Activated CD8-positive, alpha-beta memory T cell treated with anti-CD3 and anti-CD28 coated beads, Interleukin-2, amount 50 U/mL, for 1 hour (primary cell): Measurements from ENCODE around the gene EMC8.
"Not testable (repeated sequence)": the region's sequence is repeated elsewhere in the genome, so short reads cannot be mapped to it uniquely, and the experiment has no call there.

Source experiments
- DNase-seq: peaks from one replicate; pipeline ENCODE4 v3.0.0-alpha.2; 2020; ENCODE audit errors: extremely low read depth

Gene EMC8

DNA sequence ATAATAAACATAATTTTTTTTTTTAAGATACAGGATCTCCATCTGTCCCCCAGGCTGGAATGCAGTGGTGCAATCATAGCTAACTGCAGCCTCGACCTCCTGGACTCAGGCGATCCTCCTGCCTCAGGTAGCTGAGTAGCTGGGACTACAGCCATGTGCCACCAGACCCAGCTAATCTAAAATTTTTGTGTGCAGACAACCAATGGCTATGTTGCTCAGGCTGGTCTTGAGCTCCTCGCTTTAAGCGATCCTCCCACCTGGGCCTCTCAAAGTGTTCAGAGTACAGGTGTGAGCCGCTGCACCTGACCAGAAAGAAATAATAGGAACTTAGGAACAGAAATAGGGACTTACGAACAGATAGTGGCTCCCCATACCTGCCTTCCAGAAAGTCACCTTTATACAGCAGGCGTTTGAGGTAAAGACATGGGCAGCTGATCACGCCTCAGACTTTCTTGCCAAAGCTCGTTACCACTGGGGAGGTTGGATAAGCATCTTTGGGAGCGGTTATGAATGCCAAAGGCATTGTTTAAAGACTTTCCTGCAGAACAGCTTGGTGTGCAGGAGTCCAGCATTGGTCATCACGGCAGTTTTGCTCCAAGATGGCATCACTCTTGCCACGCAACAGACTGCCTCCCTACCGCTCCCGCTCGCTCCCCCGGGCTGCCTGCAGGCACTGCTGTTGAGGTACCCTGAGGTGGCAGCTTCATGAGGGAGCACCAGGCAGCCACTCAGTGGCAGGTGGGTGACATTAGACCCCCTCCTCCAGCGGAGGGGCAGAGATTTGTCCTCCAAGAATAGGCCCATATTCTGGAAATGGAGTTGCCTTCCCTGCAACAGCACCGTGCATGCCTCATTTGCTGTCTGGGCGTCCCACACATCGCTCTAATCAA, 13.7 kb upstream of the EMC8 start:
- DNase-seq, result no peak

DNA sequence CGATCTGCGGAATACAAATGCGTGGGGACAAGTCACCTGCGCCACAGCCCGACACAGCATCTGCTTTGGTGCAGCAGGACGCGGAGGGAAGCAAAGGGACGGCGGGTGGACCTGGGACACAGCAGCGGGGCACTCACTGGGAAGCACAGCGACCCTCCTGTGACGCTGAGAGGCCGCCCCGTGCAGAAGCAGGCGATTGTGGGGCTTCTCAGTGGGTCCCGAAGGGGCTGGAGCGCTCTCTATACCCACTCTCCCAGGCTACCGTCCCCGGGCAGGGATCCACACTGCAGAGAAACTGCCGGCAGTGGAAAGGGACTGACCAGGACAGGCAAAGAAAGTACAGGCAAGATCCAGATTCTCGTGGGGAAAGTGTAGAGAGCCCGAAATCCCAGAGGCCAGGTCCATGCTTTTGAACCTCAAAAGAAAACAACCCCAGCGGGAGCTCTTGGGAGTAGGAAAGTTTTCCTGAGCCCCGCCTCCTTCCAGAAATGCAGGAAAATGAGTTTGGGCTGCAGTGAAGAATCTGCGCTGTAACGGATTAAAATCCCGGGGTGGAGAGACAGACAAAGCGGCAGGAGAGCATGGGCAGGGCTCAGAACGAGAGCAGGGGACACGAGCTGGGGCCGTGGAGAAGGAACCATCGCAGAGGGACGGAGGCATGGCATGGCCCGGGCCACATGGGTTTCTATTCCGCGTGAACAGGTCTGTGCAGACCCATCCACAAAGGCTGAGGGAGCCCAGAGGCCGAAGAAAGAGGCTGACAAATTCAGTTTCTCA, 12.9 kb upstream of the EMC8 start:
- no peak for DNase-seq

DNA sequence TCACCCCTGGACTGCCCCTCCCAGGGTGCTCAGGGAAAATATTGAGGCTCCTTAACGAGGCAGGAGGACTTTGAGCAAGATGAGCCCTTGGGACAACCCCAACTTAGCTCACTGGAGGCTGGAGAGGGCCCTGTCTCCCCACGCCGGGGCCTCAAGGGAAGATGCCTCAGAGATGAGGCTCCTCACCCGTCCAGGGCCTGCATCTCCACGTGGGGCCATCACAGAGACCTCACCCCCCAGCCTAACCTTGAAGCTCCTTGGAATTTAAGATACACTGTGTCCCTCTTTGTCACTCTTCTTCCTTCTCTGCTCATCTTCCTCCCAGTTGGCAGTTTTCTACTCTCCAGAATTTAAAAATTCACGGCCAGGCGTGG, 11.4 kb upstream of the EMC8 start:
- DNase-seq, result no peak

DNA sequence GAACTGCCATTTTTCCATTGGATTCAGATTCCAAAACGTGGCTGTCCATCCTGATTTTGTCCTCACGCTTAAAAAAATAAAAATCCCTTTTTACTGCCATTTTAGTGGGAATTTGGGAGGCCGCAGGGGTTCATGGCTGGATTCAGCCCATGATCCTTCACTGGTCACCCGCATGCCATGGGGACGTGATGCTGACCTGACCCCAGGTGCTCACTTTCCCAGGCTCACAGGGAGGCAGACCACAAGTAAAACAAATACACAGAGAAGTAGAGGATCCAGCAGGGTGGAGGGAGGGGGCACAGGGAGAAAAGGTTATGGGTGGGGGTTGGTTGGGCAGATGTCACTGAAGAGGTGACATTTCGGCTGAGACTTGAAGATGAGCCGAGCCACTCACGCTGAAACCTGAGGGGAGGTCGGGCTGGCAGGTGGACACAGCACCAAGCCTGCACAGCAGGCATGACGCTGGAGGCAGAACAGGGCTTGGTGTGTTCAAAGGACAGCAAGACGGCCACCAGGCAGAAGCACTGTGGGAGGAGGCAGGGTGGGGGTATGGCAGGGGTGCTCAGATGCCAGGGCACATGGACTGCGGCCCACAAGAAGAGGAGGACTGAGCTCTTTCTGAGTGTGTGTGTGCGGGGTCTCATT, 10.9 kb upstream of the EMC8 start:
- DNase-seq, result no peak

DNA sequence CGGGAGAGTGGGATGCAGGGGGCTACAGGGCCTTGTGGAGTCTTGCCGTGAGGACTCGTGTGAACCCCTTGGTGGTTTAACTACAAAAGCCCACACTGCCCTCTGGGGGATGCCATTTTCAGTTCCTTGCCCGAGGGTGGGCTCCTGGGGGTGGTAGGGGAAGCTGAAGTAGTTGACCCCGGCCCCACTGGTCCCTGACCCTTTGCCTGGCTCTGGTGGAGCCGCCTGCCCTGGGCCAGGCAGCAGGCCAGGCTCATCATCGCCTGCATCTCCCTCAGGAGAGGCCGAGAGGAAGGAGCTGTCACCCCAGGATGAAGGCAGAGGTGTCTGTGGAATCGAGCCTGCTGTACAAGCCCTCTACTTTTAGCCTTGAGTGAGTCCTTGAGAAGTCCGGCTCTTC, 10.3 kb upstream of the EMC8 start:
- no peak for DNase-seq

DNA sequence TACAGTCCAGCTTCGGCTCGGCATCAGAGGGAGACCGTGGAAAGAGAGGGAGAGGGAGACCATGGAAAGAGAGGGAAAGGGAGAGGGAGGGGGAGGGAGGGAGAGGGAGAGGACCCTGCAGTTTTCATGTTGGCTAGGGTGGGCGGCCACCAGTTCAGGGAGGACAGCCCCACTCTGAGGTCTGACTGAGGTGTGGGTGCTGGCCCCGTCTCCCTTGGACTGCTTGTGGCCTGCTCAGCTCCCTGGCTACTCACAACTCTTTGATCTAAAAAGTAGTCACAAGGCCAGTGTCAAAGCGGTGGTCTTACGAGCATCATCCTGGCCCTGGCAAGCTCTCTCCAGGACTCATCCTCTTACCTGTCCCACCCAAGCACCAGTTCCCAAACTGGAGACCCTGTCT, 9.6 kb upstream of the EMC8 start:
- no peak for DNase-seq

DNA sequence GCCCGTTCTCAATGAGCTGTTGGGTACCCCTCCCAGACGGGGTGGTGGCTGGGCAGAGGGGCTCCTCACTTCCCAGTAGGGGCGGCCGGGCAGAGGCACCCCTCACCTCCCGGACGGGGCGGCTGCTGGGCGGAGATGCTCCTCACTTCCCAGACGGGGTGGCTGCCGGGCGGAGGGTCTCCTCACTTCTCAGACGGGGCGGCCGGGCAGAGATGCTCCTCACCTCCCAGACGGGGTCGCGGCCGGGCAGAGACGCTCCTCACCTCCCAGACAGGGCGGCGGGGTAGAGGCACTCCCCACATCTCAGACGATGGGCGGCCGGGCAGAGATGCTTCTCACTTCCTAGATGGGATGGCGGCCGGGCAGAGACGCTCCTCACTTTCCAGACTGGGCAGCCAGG, 8.8 kb upstream of the EMC8 start:
- DNase-seq, result not testable (repeated sequence)

DNA sequence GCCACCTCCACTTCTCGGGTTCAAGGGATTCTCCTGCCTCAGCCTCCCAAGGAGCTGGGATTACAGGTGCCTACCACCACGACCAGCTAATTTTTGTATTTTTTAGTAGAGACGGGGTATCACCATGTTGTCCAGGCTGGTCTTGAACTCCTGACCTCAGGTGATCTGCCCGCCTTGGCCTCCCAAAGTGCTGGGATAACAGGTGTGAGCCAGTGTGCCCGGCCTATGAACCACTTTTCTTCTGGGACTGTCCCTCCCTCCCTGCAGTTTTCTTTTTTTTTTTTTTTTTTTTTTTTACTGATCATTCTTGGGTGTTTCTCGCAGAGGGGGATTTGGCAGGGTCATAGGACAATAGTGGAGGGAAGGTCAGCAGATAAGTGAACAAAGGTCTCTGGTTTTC, 8.0 kb upstream of the EMC8 start:
- DNase-seq, result not testable (repeated sequence)

DNA sequence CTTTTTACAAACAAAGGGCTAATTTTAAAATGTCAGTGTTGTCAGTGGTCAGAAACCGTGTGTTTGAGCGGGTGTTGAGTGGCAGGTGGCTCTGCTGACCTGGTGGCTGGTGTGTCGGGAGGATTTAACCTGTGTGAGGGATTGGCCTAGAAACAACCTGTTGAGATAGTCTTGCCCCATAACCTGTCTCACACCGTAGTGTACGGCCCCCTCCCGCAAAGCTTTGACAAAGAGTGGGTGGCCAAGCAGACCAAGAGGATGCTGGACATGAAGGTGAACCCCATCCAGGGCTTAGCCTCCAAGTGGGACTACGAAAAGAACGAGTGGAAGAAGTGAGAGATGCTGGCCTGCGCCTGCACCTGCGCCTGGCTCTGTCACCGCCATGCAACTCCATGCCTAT, 7.2 kb upstream of the EMC8 start:
- DNase-seq, result no peak

DNA sequence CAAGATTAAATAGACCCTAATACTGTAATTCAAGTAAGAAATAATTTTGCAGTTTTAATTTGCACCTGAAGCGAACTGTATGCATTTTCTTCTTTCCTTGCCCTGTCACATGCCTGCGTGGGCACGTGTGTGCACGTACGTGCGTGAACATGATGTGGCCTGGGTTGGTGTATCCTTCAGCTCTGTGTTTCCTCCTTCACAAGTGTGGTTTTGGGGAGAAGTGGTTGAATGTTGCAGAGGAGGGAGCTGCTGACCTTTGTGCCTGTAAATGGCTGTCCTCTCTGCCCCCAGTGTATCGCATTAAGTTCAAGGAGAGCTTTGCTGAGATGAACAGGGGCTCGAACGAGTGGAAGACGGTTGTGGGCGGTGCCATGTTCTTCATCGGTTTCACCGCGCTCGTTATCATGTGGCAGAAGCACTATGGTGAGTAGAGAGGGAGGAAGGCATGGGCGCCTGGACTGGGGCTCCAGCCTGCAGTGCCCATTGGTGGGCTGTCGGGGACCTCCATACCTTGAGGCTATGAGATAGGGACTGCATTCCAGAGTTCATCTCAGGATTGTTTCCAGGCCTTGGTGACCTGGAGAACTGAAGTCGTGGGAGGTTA, 6.2 kb upstream of the EMC8 start:
- no peak for DNase-seq

DNA sequence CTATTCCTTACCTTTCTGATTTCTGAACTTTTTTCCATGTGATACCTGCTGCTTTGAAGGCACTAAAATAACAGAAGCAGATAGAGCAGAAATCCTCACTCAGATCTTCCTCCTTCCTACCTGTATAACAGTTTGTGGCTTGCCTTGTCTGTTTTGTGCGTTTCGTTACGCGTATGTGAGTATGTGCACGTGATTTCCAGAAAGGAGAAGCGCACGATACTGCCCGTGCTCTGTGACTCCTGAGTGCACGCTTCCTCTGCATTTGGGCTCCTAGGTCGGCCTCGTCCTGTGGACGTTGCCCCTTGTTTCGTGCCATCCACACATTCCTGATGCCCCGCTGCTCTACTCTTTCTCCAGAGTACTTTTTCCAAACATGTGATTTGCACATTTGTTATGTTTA, 4.2 kb upstream of the EMC8 start:
- DNase-seq, result no peak

DNA sequence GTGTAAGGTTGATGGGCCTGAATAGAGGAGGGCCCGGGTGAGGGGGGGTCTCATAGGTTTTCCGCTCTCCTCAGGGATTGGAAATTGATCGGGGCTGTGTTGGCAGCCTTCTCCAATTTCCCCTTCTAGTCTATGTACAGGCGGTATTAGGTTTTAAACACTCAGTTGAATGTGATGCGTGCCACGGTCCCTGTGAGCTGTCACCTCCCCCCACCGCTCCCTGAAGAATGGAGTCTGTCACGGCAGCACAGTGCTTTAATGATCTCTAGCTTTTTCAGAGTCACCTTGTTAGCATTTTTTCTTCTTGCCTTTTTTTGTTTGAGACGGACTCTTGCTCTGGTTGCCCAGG, 951 bp upstream of the EMC8 start:
- DNase-seq, result no peak

DNA sequence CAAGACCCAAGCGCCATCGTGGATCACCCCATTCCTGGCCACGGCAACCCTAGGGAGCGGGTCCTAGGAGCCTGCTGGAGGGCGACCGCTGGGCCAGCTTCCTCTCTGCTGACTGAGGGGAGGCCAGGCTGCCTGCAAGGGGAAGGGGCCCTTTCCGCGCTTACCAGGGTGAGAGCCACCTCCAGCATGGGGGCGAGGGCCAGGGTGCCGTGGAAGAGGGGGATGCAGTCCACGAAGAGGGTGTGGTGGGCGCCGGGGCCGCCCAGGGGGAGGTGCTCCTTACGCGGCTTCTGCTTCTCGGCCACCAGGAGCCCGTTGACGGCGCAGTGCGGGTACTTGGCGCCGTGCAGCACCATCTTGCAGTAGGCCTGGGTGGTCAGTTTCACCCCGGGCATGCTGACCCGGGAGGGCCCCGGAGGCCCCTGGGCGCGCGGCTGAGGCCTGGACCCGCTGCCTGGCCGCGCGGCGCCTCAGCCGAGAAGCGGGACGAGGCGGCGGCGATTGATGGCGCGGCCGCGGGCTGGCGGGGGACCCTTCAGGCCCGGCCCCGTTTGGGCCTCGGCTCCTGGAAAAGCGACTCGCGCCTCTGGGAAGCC, 345 bp downstream of the EMC8 start:
- no peak for DNase-seq

DNA sequence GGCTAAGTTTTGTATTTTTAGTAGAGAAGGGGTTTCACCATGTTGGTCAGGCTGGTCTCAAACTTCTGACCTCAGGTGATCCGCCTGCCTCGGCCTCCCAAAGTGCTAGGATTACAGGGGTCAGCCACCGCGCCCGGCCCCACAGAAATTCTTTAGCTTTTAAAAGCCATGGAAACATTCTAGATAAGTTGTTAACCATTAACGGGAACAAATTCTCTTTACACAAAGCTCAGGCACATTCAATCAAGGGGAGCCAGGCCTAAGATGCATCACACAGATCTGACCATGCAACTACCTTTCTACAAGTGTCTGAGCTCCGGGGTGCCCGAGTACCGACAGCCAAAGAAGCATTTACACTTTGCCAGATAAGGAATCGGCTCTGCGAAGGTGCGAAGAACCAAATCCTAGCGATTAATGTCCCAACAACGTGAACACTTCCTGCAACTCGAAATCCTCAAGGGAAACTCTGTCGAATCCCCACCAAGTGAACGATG, 1.0 kb downstream of the EMC8 start:
- no peak for DNase-seq

DNA sequence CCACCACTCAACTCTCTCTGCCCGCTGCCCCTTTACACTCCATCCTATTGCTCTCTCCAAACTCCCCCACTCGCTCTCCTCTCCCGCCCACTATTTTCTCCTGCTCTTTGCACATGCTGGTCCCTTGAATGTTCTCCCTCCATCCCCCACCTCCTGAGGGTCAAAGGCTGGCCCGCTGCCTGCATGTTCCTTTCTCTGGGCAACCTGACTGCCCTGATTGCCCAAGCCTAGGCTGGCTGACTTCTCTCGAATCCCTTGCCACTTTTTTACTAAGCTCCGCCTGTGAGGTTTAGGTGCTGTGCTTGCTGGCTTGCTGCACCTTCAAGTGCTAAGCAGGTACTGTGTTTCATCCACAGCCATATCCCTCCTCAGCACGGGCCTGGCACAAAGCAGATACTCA, 2.7 kb downstream of the EMC8 start:
- DNase-seq, result no peak

DNA sequence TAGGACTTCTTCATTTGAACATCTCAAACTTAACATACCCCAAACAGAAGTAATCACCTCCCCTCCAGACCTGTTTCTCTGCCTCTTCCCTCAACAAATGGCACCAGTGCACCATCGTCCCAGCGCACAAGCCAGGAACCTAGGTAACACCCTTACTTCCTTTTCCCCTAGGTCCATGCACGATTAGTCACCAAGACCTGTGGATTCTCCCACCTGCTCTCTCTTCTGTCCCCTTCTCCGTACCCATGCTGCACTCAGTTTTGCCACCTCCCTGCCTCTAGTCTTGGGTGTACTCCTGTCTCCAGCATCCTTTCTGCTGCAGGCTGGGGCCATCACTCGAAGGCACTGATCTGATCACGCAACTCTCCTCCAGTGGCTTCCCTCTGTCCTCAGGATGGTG, 3.2 kb downstream of the EMC8 start:
- DNase-seq, result no peak

DNA sequence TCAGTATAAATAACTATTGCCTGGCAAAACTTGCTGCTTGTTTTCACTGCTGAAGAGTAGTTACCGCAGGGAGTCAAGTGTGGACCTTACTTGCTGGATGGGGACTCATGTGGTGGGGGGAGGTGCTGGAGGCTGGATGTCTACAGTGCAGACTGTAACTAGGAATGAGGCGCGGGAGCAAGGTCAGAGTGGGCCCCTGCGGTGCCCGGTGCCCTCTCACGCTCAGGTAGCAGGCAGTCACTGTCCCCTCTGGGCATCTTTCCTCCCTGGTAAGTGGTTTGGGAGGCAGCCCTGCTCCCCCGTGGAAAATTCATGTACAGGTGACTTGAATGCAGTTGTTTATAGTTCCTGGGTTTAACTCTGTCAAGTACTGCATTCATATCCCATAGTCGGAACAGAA, 4.6 kb downstream of the EMC8 start:
- no peak for DNase-seq

DNA sequence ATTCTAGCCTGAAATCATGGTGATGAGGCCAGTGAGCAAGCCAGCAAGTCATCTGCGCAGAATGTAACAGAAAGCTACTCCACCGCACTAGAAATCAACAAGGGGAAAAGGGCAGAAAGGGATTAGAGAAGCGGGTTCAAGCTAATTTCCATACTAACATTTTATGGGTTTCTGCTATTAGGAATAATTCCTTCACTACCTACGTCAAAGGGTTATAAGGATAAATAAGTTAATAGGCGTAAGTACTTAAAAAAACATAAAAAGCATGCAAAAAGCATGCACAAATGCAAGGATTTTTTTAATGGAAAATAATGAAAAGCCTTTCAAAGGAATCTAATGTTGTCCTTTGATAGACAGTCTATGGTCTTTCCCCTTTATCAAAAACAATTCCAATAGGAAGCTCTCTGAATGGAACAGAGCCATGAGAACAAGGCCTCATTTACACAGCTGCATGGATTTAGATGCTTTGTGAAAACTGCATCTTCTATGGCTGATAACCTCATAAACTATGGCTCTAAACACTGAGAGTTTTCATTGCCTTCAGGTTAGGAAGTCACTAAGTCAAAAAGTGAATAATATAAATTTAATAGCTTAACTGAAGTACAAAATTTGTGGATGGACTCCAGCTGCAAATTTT, 5.6 kb downstream of the EMC8 start:
- DNase-seq, result no peak

DNA sequence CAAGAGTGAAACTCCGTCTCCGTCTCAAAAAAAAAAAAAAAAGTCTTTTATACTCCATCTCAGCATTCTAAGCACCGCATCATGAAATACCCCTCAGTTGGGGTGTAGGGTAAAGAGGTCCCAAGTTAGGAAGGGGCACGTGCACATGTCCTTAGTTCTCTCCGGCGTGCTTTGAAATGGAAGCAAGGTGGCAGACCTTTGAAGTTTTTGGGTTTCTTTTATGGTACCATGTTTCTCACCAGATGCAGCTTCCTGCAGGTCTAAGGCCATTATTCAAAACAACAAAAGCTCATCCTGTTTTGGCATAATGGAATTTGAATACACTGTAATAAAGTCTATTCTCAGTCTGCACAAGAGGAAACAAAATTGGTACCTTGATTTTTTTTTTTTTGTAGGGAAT, 9.6 kb downstream of the EMC8 start:
- no peak for DNase-seq

DNA sequence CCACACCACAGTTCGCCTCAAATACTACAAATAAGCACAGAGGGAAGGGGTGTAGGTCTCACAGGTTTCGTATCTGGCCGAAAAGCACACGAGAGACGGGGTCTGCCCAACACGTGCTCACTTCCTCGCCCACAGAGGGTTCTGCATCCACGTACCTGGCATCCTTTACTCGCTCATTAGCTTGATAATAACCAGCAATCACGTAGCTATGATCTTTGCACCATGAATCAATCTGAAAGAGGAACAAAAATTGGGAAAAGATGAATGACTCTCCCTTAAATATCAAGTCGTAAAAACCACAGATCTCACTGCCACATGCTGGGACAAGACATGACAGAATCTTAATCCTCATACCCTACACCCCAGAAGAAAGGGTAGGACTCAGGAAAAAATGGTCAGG, 10.5 kb downstream of the EMC8 start:
- DNase-seq, result no peak

DNA sequence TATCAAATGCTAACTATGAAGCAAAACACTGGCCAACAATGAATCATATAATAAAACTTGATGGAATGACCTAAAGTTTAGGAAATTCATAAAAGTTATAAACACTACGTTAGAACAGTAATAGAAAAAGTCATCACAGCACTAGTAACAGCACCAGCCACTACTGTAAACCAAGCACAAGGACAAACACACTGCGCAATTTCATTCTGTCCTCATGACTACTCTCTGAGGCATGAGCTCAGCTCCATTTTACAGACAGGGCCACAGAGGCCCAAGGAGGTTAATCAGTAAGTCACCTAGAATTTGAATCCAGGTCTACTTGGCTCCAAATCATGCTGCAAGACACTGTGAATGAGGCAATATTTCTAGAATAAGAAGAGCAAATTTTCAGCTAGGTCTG, 13.4 kb downstream of the EMC8 start:
- DNase-seq, result no peak
